ENCODE data around the gene UQCR10. TPM values are rescaled to one million over a fixed set of nuclear protein-coding genes. Genes with fewer than 3 reads are reported as not detected.
A peak's percentile ranks its signal among the peaks of the same experiment; 100 is the strongest.

UQCR10 gene
- total RNA-seq, 1 donor from 2014 or later, result 84.6 TPM

- TF ChIP-seq, protein P1, sequence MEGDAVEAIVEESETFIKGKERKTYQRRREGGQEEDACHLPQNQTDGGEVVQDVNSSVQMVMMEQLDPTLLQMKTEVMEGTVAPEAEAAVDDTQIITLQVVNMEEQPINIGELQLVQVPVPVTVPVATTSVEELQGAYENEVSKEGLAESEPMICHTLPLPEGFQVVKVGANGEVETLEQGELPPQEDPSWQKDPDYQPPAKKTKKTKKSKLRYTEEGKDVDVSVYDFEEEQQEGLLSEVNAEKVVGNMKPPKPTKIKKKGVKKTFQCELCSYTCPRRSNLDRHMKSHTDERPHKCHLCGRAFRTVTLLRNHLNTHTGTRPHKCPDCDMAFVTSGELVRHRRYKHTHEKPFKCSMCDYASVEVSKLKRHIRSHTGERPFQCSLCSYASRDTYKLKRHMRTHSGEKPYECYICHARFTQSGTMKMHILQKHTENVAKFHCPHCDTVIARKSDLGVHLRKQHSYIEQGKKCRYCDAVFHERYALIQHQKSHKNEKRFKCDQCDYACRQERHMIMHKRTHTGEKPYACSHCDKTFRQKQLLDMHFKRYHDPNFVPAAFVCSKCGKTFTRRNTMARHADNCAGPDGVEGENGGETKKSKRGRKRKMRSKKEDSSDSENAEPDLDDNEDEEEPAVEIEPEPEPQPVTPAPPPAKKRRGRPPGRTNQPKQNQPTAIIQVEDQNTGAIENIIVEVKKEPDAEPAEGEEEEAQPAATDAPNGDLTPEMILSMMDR (IDR thresholded peaks at IDR 0.05; ENCODE audit: unreplicated experiment), result no peak
- H3K4me3 Mint-ChIP-seq (ENCODE audit: unreplicated experiment), result no peak overlapping the region
- H3K27ac Mint-ChIP-seq (ENCODE audit: unreplicated experiment), result no peak overlapping the region
- H3K4me1 Mint-ChIP-seq (ENCODE audit: unreplicated experiment), result no peaks in the 10 kb centered on the region
- H3K36me3 Mint-ChIP-seq (ENCODE audit: low read depth, unreplicated experiment), result no peaks in the 10 kb centered on the region
- DNase-seq (ENCODE audit: low spot score), result no peak
- H3K9me3 Mint-ChIP-seq (ENCODE audit: unreplicated experiment), result no peaks in the 10 kb centered on the region
- peaks cover 4% of the 10 kb centered on the region for H3K27me3 Mint-ChIP-seq (ENCODE audit: unreplicated experiment)
Measured at GRCh38 chr22:29758068-29758622, 9.0 kb upstream of the UQCR10 start.

DNA sequence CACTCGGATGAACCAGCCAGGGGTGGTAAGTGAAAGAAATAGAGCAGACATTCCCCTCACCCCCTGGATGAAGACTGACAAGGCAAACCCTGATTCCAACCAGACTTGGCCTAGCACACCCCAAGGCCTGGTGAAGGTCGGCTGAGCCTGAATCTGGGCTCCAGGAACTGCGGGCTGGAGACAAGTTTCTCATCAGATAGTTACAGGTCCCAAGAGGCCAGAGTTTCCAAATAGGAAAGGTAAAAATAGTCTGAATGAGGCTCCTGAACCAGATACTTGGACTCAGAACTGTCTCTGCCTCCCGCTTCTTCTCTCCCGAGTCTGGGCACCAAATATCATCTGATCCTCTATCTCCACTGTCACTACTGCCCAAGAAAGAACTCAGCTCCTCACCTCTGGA is 8.2 kb upstream of the UQCR10 start:
- no peak for DNase-seq (ENCODE audit: low spot score)
- no peak overlapping the region for H3K4me3 Mint-ChIP-seq (ENCODE audit: unreplicated experiment)
- no peak overlapping the region for H3K27ac Mint-ChIP-seq (ENCODE audit: unreplicated experiment)
- H3K36me3 Mint-ChIP-seq (ENCODE audit: low read depth, unreplicated experiment), result no peaks in the 10 kb centered on the region
- no peaks in the 10 kb centered on the region for H3K4me1 Mint-ChIP-seq (ENCODE audit: unreplicated experiment)
- TF ChIP-seq, protein P1 (IDR thresholded peaks at IDR 0.05; ENCODE audit: unreplicated experiment), result no peak
- peaks cover 4% of the 10 kb centered on the region for H3K27me3 Mint-ChIP-seq (ENCODE audit: unreplicated experiment)
- no peaks in the 10 kb centered on the region for H3K9me3 Mint-ChIP-seq (ENCODE audit: unreplicated experiment)

DNA sequence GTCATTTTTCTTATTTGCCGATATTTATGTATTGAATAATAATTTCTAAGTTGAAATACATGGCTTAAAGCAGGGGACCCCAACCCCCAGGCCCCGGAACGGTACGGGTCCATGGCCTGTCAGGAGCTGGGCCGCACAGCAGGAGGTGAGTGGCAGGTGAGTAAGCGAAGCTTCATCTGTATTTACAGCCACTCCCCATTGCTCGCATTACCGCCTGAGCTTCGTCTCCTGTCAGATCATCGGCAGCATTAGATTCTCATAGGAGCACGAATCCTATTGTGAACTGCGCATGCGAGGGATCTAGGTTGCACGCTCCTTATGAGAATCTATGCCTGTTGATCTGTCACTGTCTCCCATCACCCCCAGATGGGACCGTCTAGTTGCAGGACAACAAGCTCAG is 4.9 kb upstream of the UQCR10 start:
- no peaks in the 10 kb centered on the region for H3K9me3 Mint-ChIP-seq (ENCODE audit: unreplicated experiment)
- H3K4me1 Mint-ChIP-seq (ENCODE audit: unreplicated experiment), result peaks cover 12% of the 10 kb centered on the region
- H3K27ac Mint-ChIP-seq (ENCODE audit: unreplicated experiment), result no peak overlapping the region
- H3K36me3 Mint-ChIP-seq (ENCODE audit: low read depth, unreplicated experiment), result no peaks in the 10 kb centered on the region
- no peak overlapping the region for H3K4me3 Mint-ChIP-seq (ENCODE audit: unreplicated experiment)
- no peak for DNase-seq (ENCODE audit: low spot score)
- TF ChIP-seq, protein P1 (IDR thresholded peaks at IDR 0.05; ENCODE audit: unreplicated experiment), result no peak
- peaks cover 4% of the 10 kb centered on the region for H3K27me3 Mint-ChIP-seq (ENCODE audit: unreplicated experiment)

DNA sequence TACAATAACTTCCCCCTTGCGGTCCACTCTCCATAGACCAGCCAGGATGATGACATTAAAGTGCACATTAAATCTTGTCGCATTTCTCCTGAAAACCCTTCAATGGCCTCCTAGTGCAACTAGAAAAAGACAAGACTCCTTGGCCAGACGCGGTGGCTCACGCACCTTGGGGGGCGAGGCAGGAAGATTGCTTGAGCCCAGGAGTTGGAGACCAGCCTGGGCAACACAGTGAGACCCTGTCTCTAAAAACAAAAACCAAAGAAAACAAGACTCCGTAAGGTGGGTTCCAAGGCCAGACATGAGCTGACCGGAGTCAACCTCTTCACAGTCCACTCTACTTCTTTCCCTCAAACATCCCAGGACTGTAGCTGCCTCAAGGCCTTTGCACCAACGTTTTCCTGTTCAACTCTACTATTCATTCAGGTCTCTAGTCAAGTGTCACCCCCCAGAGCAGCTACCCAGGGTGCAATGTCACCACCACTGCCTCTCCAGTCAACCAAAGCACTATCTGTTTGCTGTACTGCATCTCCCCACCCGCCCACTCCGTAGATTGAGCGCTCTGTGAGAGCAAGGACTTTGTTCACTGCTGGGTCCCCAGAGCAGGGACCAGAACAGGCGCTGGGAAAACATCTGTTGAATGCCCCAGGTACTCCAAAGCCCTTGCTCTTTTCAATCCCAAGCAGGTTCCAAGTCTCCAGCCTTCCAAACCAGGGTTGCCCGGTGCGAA is 1.1 kb upstream of the UQCR10 start:
- Mint-ChIP-seq H3K27ac (ENCODE audit: unreplicated experiment) (peak overlapping the region; percentile 96), H3K27me3 (ENCODE audit: unreplicated experiment) (peaks cover 4% of the 10 kb centered on the region)
- TF ChIP-seq, protein P1 (IDR thresholded peaks at IDR 0.05; ENCODE audit: unreplicated experiment), result no peak

DNA sequence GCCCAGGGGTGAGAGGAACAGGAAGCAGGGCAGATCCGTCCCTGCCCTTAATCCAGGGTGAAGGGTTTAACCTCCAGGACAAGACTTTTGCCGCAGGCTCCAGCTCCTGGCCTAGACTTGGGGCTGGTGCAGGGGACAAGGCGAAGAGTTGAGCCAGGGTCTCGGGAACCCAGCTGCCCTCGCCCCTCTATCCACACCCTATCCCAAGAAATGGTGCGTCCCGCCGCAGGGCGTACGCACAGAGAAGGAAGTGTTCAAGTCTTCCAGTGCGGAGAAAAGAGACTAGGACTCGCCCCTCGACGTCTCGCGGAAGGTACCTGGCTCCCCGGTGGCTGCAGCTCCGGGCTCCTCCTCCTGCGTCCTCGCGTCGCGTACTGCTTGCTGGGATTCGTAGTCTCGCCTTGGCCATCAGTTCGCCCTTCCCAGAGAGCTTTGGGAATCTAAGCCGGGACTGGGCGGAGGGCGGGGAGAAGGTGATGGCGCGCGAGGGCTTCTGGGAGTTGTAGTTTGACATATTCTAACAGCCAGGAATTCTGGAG is 468 bp upstream of the UQCR10 start, which contains the start of gene ZMAT5:
Gene ZMAT5 (minus strand): TSS at position 376 of the 539 bp plus-strand sequence. CDS start 18,463 bp downstream, outside the sequence.
- peak within 1 kb of the TSS; percentile 100 for H3K4me3 Mint-ChIP-seq (ENCODE audit: unreplicated experiment)
- peaks cover 4% of the 10 kb centered on the region for H3K36me3 Mint-ChIP-seq (ENCODE audit: low read depth, unreplicated experiment)
- H3K27me3 Mint-ChIP-seq (ENCODE audit: unreplicated experiment), result peaks cover 4% of the 10 kb centered on the region
- DNase-seq (ENCODE audit: low spot score), result peak; percentile 86
- H3K4me1 Mint-ChIP-seq (ENCODE audit: unreplicated experiment), result peaks cover 24% of the 10 kb centered on the region
- peak within 1 kb of the TSS; percentile 96 for H3K27ac Mint-ChIP-seq (ENCODE audit: unreplicated experiment)
- H3K9me3 Mint-ChIP-seq (ENCODE audit: unreplicated experiment), result no peaks in the 10 kb centered on the region
- TF ChIP-seq, protein P1 (IDR thresholded peaks at IDR 0.05; ENCODE audit: unreplicated experiment), result no peak

More for the DNA sequence above, 1.1 kb upstream of the UQCR10 start:
- Mint-ChIP-seq H3K4me3 (ENCODE audit: unreplicated experiment) (peak overlapping the region; percentile 100), H3K4me1 (ENCODE audit: unreplicated experiment) (peaks cover 24% of the 10 kb centered on the region), H3K36me3 (ENCODE audit: low read depth, unreplicated experiment) (peaks cover 4% of the 10 kb centered on the region), H3K9me3 (ENCODE audit: unreplicated experiment) (no peaks in the 10 kb centered on the region)
- peak; percentile 15 for DNase-seq (ENCODE audit: low spot score)
